Ramos (cell line): ENCODE results near the gene GOLPH3L.
"Not testable (repeated sequence)": the region's sequence is repeated elsewhere in the genome, so short reads cannot be mapped to it uniquely, and the experiment has no call there.

Source experiments
- in situ Hi-C: fragments of 300-500 bp; cut with MboI; formaldehyde crosslinking; loops from one replicate; pipeline ENCODE4 v1.14.3; 2022; ENCODE audit warnings: low sequenced_read_pairs; ENCODE audit not compliant: unreplicated experiment

Gene GOLPH3L

DNA sequence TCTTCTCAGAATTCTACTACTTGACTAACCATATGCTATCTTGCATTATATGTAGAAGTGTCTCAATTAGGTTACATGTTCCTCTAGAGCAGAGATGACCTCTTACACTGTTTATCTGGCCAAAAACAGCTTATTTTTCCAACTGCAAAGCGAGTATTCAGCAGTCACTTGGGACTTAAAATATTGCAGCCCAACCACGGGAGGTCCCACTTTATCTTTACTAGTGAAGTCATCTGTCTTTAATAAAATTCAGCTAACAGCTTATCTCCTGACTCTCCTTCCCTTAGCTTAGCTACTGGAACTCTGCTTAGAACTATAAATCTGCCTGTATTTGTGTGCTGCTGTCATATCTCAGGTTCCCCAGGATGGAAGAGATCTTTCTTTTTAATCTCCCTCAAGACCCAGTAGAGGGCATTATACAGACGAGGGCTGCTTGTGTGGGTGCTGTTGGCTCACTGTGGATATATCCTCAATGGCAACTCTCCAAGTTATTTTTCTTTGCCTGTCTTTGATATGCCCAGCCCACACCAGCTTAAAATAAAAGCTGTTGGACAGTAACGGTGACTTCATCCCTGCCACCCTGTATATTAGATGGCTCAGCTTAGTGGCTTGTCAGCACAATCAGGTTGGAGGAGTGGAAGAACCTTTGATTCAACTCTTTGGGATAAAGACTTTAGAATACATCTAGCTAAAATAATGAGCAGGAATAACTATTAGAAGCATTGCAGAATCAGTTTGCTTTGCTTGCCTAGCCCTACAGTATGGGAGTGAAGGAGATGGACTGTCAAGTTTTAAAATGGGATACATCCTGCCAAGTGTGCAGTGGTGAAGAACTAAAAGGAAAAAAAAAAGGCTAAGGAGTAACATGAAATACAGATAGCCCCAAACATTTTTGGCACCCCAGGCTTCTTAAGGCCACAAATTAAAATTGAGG, 77.1 kb downstream of the GOLPH3L start:
- in situ Hi-C loops: loop anchor here (5.0 kb wide), 1 partner anchor 58 kb away; no protein-coding TSS in a partner anchor

DNA sequence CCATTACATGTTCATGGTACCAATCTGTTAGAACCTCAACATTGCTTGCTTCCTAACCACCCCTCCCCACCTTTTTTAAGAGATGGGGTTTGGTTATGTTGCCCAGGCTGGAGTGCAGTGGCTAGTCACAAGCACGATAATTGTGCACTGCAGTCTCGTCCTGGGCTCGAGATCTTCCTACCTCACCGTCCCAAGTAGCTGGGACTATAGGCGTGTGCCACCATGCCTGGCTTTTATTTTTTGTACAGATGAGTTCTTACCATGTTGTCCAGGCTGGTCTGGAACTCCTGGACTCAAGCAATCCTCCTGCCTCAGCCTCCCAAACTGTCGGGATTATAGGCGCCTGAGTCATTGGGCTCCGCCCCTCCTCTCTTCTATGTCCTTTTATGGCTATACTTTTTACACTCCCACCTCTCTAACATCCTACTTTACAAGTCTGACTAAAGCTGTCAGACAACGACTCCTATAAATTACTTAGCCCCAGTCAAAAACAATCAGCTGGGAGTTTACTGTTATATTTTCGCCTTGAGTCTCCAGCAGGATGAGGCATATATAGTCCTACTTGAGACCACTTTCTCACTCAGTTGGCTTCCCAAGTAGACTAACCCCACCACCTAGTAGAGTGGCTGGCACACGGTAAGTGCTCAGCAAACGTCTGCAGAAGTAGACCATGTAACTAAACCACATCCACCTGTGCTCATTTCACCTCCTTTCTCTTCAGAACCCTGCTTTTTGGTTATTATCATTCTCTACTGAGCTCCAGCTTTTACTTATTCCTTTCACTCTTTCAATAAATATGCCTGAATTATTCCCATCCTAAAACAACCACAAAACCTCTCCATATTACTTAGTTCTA, 81.4 kb downstream of the GOLPH3L start:
- in situ Hi-C loops: loop anchor here (5.0 kb wide), 1 partner anchor 53 kb away; no protein-coding TSS in a partner anchor

DNA sequence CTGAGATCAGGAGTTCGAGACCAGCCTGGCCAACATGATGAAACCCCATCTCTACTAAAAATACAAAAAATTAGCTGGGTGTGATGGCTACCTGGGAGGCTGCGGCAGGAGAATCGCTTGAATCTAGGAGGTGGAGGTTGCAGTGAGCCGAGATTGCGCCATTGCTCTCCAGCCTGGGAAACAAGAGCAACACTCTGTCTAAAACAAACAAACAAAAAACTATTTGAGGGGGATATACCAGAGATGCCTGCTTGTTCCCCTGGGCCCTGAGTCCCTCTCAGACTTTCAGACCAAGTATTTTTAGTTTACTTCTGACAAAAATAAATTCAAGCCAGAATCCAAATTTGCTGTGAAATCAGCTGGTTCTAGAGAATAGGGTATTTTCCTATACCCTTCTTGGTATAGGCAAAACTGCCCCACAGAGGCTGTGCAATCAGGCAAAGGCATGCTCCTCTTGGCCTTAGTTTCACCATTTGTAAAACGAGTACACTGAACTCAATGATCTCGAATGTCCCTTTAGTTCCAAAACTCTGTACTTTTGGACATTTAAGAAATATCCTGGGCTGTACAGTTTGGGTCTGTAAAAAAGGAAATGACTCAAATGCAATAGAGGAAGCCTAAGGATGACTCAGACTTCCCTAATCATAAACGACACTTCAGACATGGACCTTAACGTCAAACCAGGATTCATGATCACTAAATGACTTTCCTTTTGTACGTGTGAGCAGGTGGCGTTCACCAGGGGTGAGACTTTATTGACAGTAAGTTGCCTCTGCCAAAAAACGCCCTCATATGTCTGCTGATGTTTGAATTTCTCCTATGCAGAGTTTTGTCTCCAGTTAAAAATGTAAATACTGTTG, 83.7 kb downstream of the GOLPH3L start:
- in situ Hi-C loops: no loop called here

DNA sequence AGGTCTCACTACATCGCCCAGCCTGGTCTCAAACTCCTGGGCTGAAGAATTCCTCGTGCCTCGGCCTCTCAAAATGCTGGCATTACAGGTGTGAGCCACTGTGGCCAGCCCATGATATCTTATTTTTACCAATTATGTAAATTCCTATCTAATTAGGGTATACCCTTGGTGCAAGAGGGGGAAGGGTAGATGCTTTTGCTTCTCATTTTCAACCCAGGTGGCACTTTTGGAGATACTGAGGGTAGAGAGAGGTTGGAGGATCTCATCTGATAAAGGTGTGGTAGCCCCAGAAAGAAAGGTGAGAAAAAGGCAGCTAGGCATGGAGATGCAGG, 85.0 kb downstream of the GOLPH3L start:
- in situ Hi-C loops: no loop called here

DNA sequence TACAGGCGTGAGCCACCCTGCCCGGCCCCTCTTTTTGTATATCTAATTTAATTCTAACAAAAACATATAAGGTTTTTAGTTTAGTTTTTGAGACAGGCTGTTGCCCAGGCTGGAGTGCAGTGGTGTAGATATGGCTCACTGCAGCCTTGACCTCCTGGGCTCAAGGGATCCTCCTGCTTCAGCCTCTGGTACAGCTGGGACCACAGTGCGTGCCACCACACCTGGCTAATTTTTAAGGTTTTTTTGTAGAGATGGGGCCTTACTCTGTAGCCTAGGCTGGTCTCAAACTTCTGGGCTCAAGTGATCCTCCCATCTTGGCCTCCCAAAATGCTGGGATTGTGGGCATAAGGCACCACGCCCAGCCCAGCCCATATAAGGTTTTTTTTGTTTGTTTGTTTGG, 86.4 kb downstream of the GOLPH3L start:
- in situ Hi-C loops: no loop called here

DNA sequence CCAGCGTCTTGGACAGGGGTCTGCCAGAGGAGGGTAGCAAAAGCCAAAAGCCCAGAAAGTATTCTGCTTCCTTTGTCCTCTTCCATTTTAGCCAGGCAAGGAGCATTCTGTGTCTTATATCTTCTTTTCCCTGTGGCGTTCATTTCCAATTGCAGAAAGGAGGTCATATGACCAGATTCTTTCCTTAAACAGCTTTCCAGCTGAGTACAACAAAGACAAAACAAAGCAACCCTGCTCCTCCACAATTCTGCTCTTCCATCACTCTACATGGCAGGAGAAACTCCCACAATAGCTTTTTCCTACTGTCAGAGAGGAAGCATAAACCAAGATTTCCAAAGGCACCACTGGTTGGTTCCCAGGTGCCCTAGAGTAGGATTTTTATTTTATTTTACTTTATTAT, 87.2 kb downstream of the GOLPH3L start:
- in situ Hi-C loops: no loop called here

DNA sequence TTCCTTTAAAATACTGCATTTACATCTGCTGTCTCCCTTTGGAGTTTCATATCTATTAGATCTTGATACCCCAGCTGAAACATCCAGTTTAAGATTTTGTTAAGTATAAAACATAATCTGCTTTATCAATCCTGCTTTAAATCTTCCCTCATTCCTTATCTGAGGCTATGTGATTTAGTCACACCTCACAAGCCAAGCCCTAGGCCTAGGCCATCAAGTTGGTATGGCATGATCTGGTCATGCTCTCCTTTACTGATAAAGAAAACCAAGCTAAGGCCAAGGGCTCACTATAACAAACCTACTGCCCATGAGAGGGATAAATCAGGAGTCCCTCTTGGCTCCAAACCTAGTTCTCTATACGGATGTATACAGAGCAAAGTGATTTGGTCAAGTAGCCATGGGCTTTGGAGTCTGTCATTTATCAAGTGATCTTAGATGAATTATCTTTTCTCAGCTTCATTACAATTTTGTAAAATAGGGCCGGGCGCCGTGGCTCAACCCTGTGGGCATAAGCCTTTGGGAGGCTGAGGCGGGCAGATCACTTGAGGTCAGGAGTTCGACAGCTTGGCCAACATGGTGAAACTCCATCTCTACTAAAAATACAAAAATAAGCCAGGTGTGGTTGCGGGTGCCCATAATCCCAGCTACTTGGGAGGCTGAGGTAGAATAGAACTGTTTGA, 90.4 kb downstream of the GOLPH3L start:
- in situ Hi-C loops: no loop called here

DNA sequence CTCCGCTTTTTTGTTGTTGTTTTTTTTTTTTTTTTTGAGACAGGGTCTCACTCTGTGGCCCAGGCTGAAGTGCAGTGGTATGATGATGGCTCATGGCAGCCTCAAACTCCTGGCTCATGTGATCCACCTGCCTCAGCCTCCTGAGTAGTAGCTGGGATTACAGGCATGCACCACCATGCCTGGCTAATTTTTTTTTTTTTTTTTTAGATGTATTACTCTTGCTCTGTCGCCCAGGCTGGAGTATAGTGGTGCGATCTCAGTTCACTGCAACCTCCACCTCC, 91.6 kb downstream of the GOLPH3L start:
- in situ Hi-C loops: not testable (repeated sequence)

DNA sequence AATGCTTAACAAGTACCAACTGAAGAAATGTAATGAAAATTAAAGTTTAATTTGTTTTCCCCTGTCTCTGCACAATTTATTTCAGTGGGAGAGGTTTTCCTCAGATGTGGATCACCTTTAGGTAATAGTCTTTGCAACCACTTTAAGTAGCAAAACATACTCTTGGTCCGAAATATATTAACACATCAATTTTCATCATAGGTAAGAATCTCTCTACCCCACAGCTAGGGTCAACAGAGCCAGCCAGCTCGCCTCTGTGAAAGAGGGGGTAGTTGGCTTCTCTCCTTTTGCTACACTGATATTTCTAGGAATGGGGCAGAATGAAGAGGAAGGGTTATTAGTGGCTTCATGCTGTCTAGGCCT, 92.7 kb downstream of the GOLPH3L start:
- in situ Hi-C loops: no loop called here

DNA sequence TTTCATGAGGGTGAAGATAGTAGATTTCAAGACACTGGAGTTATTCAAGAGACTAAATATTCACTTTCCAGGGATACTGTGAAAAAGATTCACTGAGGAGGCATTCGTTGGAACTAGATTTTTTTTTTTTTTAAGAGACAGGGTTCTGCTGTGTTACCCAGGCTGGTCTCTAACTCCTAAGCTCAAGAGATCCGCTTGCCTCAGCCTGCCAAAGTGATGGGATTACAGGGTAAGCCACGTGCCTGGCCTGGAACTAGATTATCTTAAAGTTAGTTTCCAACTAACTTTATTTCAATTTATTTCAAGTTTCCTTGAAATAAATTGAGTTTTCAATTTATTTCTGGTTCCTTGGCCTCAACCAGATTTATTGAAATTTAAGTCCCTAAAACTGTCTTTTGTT, 93.2 kb downstream of the GOLPH3L start:
- in situ Hi-C loops: no loop called here

DNA sequence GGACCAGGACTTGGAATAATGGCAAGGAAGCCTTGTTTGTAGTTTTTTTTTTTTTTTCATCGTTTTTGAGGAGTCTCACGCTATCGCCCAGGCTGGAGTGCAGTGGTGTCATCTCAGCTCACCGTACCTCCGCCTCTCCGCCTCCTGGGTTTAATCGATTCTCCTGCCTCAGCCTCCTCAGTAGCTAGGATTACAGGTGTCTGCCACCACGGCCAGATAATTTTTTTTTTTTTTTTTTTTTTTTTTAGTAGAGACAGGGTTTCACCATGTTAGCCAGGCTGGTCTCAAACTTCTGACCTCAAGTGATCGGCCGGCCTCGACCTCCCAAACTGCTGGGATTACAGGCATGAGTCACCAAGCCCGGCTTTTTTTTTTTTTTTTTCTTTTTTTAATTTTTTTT, 94.6 kb downstream of the GOLPH3L start:
- in situ Hi-C loops: not testable (repeated sequence)

DNA sequence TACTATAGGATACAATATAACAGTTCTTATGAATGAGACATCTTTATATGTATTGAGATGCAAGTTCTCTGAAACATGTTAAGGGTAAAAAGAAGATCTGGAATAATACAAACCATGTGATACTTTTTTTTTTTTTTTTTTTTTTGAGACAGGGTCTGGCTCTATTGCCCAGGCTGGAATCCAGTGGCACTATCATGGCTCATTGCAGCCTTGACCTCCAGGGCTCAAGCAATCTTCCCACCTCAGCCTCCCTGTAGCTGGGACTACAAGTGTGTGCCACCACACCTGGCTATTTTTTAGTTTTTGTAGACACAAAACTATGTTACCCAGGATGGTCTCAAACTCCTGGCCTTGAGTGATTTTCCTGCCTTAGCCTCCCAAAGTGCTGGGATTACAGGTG, 95.4 kb downstream of the GOLPH3L start:
- in situ Hi-C loops: no loop called here

DNA sequence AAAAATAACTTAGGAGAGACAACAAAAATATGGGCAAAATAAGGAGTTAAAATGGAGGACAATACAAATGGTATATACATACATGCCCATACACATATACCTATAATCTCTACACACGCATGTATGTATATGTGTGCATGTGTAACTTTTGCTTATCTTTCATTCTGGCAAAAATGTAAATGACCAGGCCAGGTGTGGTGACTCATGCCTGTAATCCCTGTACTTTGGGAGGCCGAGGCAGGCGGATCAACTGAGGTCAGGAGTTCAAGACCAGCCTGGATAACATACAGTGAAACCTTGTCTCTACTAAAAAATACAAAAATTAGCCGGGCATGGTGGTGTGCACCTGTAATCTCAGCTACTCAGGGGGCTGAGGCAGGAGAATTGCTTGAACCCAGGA, 98.6 kb downstream of the GOLPH3L start:
- in situ Hi-C loops: not testable (repeated sequence)

DNA sequence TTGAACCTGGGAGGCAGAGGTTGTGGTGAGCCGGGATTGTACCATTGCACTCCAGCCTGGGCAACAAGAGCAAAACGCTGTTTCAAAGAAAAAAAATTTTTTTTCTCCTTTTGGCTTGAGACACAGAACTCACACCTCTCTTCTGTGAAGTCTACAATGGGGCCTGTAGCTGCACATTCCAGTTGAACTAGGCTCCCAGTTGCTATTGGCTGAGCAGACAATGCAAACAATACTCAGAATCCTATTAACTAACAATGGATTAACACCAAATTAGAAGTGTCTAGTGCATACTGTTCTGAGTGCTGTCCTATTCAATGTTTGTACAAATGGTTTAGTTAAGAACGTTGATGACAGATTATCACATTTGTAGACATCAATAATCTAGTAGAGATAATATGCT, 100.0 kb downstream of the GOLPH3L start:
- in situ Hi-C loops: no loop called here
